Keratinocyte (primary cell): ENCODE measurements around the gene ZSCAN5A.

Experiments
- CTCF ChIP-seq, 3 experiments: IDR thresholded peaks in 1 of 3; conservative IDR thresholded peaks in 1 of 3; optimal IDR thresholded peaks in 1 of 3; 2 replicates in 2 of 3; 3 replicates in 1 of 3; pipeline versions ENCODE3 to v1.5.1; 2011; ENCODE audit warnings: low read length in 3 of 3, mild to moderate bottlenecking in 3 of 3, moderate library complexity in 2 of 3, control low read depth in 1 of 3, inconsistent platforms in 1 of 3; ENCODE audit not compliant: insufficient read depth in 2 of 3; ENCODE audit errors: extremely low read depth in 1 of 3
- EZH2 ChIP-seq: IDR thresholded peaks from one replicate; pipeline ENCODE4 v1.6.1; 2012; ENCODE audit warnings: inconsistent platforms, mild to moderate bottlenecking, low read length, moderate library complexity

DNA sequence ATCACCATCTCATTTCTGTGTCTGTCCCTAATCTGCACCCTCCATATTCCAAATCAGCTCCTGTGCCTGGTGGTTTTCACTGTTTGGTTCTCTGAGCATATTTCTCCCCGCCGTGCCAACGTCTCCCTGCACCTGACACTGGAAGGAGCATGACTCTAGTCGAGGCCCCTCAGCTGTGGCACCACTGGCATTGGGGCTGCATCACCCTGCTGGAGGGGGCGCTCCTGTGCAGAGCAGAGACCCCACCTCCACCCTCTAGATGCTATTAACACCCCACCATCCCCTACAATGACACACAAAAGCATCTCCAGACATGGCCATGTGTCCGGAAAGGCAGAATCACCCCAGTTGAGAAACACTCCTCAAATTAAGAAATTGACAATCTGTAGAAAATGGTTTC lies 91.7 kb downstream of the ZSCAN5A start:
- no peak for TF ChIP-seq CTCF (optimal IDR thresholded peaks at IDR 0.05 in 1 of 3, IDR thresholded peaks at IDR 0.05 in 1 of 3, conservative IDR thresholded peaks at IDR 0.05 in 1 of 3; ENCODE audit: extremely low read depth in 1 of 3, insufficient read depth in 2 of 3, low read length in 3 of 3)
- TF ChIP-seq EZH2 = no peak
